Measurements from ENCODE around the gene HDAC4.

DNA sequence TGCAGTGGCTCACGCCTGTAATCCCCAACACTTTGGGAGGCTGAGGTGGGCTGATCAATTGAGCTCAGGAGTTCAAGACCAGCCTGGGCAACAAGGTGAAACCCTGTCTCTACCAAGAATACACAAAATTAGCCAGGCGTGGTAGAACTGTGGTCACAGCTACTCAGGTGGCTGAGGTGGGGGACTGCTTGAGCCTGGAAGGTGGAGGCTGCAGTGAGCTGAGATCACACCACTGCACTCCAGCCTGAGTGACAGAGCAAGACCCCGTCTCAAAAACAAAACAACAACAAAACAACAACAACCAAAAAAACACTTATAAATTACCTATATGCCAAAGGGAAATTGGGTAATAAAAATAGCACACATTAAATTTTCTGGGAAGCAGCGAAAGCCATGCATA is 141.6 kb downstream of the HDAC4 start:
- TF ChIP-seq, protein P1, sequence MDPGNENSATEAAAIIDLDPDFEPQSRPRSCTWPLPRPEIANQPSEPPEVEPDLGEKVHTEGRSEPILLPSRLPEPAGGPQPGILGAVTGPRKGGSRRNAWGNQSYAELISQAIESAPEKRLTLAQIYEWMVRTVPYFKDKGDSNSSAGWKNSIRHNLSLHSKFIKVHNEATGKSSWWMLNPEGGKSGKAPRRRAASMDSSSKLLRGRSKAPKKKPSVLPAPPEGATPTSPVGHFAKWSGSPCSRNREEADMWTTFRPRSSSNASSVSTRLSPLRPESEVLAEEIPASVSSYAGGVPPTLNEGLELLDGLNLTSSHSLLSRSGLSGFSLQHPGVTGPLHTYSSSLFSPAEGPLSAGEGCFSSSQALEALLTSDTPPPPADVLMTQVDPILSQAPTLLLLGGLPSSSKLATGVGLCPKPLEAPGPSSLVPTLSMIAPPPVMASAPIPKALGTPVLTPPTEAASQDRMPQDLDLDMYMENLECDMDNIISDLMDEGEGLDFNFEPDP (CRISPR knock-in tag; IDR thresholded peaks at IDR 0.05): no peak
- TF ChIP-seq FOXM1 (IDR thresholded peaks at IDR 0.05; ENCODE audit: low read depth) (no peak), FOXM1 (CRISPR knock-in tag; IDR thresholded peaks at IDR 0.05; ENCODE audit: low read depth) (no peak), PHB (CRISPR knock-in tag; IDR thresholded peaks at IDR 0.05) (no peak), TRIM24 (IDR thresholded peaks at IDR 0.05) (no peak), ZNF232 (CRISPR knock-in tag; IDR thresholded peaks at IDR 0.05) (no peak), POLR3A (IDR thresholded peaks at IDR 0.05; ENCODE audit: borderline replicate concordance, extremely low read depth, insufficient read depth, insufficient read length) (no peak), RAD21 (CRISPR knock-in tag; conservative IDR thresholded peaks at IDR 0.05 in 1 of 2, IDR thresholded peaks at IDR 0.05 in 1 of 2) (no peak), EP300 (IDR thresholded peaks at IDR 0.05; ENCODE audit: low read length) (no peak), HNRNPH1 (optimal IDR thresholded peaks at IDR 0.05; ENCODE audit: low read depth, low read length) (no peak)
- TF ChIP-seq, protein P2, sequence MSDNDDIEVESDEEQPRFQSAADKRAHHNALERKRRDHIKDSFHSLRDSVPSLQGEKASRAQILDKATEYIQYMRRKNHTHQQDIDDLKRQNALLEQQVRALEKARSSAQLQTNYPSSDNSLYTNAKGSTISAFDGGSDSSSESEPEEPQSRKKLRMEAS (CRISPR knock-in tag; IDR thresholded peaks at IDR 0.05): no peak
